ENCODE results near the gene NRM. TPM values are rescaled to one million over a fixed set of nuclear protein-coding genes. Genes with fewer than 3 reads are reported as not detected.

NRM gene, protein sequence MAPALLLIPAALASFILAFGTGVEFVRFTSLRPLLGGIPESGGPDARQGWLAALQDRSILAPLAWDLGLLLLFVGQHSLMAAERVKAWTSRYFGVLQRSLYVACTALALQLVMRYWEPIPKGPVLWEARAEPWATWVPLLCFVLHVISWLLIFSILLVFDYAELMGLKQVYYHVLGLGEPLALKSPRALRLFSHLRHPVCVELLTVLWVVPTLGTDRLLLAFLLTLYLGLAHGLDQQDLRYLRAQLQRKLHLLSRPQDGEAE
- total RNA-seq = 2.6 and 3.3 TPM in 2 replicates

DNA sequence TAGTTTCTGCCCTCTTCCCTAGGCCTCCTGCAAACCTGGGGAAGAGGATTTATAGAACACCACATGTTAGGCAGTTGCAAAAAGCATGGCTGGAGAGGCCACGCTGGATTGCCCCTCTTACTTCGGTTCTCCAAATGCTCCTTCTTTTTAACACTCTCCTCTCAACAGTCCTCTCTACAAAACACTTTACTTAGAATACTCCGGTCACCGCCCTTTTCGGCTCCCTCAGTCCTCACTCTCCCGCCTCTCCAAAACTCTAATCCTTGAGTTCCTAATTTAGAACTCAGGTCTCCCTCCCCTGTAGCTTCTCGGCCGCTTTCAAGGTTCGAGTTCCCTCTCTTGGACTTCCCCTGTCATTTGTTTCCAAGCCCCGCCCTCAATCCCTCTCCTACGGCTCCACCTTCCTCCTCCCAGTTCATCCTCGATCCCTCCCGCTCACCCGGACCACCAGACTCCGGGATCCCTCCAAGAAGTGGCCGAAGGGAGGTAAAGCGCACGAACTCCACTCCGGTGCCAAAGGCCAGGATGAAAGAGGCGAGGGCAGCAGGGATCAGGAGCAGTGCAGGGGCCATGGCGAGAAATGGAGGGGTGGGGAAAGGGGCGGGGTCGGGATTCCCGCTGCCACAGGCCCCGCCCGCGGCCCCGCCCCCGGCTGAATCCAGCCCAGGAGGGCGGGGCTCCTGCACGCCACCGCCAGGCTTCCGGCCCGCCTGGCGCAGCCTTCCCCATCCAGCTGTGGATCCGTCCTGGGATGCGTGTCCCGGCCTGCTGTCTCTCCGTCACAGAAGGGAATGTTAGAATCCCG is at the start of gene NRM:
Gene NRM (minus strand): TSS at position 582 of the 805 bp plus-strand sequence. CDS start 10 bp downstream, at position 572.

DNA sequence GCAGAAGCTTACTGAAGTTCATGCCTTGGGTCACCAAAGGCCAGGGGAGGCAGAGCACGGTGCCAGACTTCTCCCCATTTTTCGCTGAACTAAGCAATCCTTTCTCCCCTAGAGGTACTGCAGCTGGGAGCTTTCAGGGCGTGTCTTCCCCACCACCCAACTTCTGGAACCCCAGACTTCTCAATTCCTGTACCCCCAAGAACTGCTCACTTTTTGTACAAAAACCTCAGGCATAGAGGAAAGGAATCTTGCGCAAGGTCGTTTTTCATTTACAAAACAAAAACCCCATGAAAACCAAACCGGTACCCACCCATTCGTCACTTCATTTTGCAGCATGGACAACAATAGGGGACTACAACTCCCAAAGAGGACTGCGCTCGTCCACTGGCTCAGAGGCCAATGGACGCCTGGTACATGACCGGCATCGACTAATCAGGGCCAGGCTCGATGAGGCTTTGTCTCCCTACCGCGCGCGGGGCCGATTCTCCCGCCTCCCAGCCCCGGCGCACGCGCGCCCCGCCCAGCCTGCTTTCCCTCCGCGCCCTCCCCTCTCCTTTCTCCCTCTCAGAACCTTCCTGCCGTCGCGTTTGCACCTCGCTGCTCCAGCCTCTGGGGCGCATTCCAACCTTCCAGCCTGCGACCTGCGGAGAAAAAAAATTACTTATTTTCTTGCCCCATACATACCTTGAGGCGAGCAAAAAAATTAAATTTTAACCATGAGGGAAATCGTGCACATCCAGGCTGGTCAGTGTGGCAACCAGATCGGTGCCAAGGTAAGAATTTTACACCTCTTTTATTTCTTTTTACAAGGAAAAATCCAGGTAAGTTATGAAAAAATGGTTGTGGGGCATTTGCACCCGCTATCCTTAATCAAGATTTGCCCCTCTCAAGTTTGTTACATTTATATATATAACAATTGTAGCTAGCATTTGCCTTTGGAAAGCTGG is 29.3 kb upstream of the NRM start, which contains the start of gene TUBB:
Gene TUBB (plus strand): TSS at position 562 of the 947 bp plus-strand sequence. CDS start 155 bp downstream, at position 717.

DNA sequence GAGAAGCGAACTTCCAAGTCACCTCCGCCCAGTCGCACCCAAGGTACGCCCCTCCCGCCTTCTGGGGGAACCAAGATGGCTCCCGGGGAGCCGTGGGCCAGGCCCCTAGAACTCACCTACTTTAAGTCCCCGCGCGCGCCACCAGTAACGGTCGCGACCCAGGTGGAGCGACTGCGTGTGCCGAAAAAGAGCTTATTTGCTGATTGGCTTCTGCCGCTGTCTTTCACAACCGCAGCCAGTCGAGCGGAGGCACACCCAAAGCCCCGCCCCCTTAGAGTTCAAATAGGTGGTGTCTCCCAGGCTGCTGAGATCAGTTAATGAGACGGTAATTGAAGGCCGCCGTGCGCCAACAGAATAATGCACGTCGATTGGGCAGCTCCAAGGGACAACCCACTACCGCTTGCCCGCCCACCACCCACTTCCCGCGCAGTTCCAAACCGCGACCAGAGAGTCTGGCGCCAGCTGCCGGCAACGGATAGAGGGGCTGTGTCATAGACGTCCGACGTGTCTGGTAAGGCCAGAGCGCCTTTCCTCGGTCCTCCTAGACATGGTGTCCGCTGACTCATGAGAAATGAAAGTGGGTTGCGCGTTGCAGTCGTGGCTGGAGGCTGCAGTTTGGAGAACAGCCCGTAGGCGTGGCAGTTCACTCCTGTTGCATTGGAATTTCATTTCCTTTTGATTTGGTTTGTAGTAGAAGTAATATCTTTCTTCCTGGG is 26.5 kb upstream of the NRM start, which contains the start of gene MDC1:
Gene MDC1 (minus strand): TSS at position 153 of the 716 bp plus-strand sequence. CDS start 2,106 bp downstream, outside the sequence.

DNA sequence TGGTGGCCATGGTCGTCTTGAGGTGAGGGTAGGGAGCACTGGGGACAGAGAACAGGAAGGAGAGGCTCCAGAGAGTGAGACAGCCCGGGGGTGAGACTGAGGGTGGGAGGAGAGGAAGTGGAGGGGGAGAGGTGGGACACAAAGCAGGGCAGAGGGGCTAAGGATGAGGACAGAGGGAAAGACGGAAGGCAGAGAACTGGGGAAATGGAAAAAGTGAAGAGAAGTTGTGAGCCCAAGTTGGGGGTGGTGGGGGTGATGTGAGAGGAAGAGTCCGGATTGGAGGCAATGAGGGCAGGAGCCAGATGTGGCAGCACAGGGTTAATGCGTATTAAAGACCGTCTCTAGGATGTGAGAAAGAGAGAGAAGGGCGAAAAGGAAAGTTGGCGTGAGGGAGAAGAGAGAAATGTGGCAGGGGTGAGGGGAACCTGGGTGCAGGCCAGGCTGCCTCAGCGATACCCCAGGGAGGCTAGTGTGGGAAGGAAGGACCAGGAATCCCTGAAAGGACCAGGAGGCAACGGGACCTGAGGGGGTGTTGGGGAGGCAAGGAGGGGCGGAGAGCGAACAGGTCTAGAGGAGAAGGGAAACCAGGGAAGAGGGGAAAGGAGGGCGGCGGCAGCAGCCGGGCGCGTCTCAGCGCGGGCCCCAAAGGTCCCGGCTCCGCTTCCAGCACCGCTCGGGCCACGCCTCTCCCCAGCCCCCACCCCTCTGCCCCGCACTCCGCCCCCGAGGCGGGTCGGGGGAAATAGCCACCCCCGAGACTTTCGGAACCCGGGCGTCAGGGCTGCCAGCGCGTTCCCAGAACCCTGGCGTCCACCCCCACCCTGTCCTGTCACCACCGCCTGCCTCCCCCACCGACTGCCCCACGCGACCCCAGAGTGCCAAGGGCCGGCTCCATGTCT is 4.5 kb downstream of the NRM start, which contains the start of gene PPP1R18:
Gene PPP1R18 (minus strand): TSS at position 637 of the 899 bp plus-strand sequence. CDS start 627 bp downstream, at position 10.

DNA sequence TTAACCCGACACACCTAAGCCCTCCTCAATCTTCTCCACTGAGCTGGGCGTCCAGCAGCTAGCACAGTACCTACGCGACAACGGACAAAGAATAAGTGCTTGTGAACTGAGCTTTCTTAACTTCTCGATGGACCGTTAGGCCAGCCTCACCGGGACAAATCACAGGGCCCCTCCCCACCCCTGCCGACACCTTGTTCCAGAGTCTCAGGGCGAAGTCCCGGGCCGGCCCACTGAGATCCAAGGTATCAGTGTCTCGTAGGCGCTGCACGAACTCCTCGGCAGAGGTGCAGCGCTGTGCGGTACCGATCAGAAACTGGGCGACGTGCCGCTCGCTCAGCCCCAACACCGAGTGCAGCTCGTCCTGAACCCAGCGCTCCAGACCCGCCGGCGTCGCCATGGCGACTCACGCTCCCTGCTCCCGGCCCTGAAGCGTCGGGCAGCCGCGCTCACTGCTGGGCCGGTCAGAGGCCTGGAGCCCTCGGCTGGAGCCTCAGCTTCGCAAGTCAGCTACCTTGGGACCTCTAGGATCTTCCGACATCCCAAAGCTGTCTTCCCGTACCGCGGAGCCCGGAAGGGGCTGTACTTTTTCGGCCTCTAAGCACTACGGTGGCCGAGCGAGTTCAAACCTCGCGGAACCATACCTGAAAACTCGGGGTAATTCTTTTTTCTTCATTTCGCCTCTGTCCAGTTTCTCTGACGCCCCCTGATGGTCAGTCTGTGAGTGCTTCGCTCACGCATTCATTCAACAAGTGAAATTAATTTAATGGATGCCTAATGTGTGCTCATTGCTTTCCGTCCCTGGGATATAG is 18.1 kb downstream of the NRM start, which contains the start of gene DHX16:
Gene DHX16 (minus strand): TSS at position 562 of the 809 bp plus-strand sequence. CDS start 165 bp downstream, at position 397.

DNA sequence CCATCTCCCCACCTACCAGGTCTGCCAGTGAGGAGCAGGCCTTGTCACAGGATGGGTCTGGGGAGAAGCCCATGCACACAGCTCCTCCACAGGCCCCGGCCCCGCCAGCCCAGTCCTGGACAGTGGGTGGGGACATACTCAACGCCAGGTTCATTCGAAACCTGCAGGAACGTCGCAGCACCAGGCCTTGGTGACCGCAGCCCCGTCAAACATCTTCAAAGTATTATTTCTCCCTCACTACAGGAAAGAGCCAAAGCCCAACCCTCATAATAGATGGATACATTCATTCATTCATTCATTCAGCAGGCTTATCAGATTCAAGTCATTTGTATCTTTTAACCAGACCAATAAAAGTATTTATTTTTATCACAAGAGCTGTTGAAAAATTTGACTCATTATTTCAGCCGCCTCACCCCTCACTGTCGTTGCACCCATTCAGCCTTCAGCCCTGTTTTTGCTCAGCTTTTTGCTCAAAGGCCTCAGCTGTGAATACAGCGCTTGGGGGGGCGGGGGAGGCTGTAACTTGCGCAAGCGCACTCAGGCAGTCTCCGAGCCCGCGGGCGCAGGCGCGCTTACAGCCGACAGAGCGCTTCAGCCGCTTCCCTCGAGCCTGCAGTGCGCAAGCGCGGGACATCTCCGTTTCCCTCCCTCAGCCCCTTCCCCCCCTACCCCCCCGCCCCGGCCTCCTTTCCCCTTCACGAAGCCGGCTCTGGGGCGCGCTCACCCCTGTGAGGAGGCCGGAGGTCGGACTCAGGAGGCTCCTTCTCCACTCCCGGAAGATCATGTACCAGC is 44.1 kb downstream of the NRM start, which contains the start of gene C6orf136:
Gene C6orf136 (plus strand): TSS at position 684 of the 792 bp plus-strand sequence. CDS start 99 bp downstream, at position 783.

Other genes with a start within 250 kb of the NRM start
- 215 and 254 TPM in 2 replicates for gene HLA-E, start 201.5 kb downstream of the NRM start, total RNA-seq
- gene GNL1, start 134.5 kb downstream of the NRM start, total RNA-seq = 53.5 and 62.6 TPM in 2 replicates
- 4.8 and 5.7 TPM in 2 replicates for gene PRR3, start 133.7 kb downstream of the NRM start, total RNA-seq
- gene ABCF1, start 119.5 kb downstream of the NRM start, total RNA-seq = 43.7 and 55.0 TPM in 2 replicates
- 17.7 and 21.0 TPM in 2 replicates for gene PPP1R10, start 73.7 kb downstream of the NRM start, total RNA-seq
- gene MRPS18B, start 73.1 kb downstream of the NRM start, total RNA-seq = 34.9 and 35.4 TPM in 2 replicates
- gene ATAT1, start 64.1 kb downstream of the NRM start, total RNA-seq = 3.3 and 5.0 TPM in 2 replicates
- 2.2 and 2.5 TPM in 2 replicates for gene C6orf136, start 43.9 kb downstream of the NRM start, total RNA-seq
- gene DHX16, start 18.0 kb downstream of the NRM start, total RNA-seq = 34.6 and 40.8 TPM in 2 replicates
- gene PPP1R18, start 4.3 kb downstream of the NRM start, total RNA-seq = 55.1 and 74.0 TPM in 2 replicates
- gene MDC1, start 26.3 kb upstream of the NRM start, total RNA-seq = 10.8 and 12.7 TPM in 2 replicates
- 611 and 617 TPM in 2 replicates for gene TUBB, start 29.4 kb upstream of the NRM start, total RNA-seq
- 102 and 110 TPM in 2 replicates for gene FLOT1, start 51.7 kb upstream of the NRM start, total RNA-seq
- 49.8 and 105 TPM in 2 replicates for gene IER3, start 53.6 kb upstream of the NRM start, total RNA-seq
- 48.4 and 81.1 TPM in 2 replicates for gene DDR1, start 193.5 kb upstream of the NRM start, total RNA-seq
- gene GTF2H4, start 217.2 kb upstream of the NRM start, total RNA-seq = 14.7 and 17.1 TPM in 2 replicates
- gene VARS2, start 223.3 kb upstream of the NRM start, total RNA-seq = 14.9 and 17.8 TPM in 2 replicates
- not detected in 2 replicates for gene SFTA2, start 241.2 kb upstream of the NRM start, total RNA-seq
- gene MUCL3, start 250.0 kb upstream of the NRM start, total RNA-seq = not detected in 2 replicates

All from smooth muscle cell of the pulmonary artery (primary cell).